ENCODE measurements around the gene DOCK8. TPM values are rescaled to one million over a fixed set of nuclear protein-coding genes. Genes with fewer than 3 reads are reported as not detected.

Gene DOCK8
- total RNA-seq, 1 donor from 2014 or later, result 8.3 TPM

DNA sequence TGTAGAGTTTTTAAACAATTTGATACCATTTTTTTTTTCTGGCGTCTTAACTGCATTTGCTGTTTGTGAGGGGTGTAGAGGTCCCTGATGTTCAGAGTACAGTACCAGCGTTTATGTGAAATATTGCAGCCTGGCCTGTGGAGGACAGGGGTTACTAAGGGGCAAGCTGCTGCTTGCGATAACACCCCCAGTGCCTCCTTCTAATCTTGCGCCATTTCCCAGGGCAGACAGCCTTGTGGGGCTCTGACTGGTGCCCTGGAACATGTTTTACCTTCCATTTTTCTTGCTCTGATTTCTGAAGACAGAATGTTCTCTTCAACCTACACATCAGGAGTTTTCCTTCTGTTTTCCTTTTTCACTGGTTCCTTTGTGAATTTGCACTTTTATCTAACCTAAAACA, 142.9 kb downstream of the DOCK8 start:
- TF ChIP-seq, protein P1, sequence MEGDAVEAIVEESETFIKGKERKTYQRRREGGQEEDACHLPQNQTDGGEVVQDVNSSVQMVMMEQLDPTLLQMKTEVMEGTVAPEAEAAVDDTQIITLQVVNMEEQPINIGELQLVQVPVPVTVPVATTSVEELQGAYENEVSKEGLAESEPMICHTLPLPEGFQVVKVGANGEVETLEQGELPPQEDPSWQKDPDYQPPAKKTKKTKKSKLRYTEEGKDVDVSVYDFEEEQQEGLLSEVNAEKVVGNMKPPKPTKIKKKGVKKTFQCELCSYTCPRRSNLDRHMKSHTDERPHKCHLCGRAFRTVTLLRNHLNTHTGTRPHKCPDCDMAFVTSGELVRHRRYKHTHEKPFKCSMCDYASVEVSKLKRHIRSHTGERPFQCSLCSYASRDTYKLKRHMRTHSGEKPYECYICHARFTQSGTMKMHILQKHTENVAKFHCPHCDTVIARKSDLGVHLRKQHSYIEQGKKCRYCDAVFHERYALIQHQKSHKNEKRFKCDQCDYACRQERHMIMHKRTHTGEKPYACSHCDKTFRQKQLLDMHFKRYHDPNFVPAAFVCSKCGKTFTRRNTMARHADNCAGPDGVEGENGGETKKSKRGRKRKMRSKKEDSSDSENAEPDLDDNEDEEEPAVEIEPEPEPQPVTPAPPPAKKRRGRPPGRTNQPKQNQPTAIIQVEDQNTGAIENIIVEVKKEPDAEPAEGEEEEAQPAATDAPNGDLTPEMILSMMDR (IDR thresholded peaks at IDR 0.05; ENCODE audit: unreplicated experiment), result no peak
- Mint-ChIP-seq H3K27ac (ENCODE audit: unreplicated experiment) (no peak overlapping the region), H3K9me3 (ENCODE audit: unreplicated experiment) (no peaks in the 10 kb centered on the region), H3K36me3 (ENCODE audit: low read depth, unreplicated experiment) (no peaks in the 10 kb centered on the region), H3K4me3 (ENCODE audit: unreplicated experiment) (no peak overlapping the region), H3K4me1 (ENCODE audit: unreplicated experiment) (no peaks in the 10 kb centered on the region), H3K27me3 (ENCODE audit: unreplicated experiment) (no peaks in the 10 kb centered on the region)
- no peak for DNase-seq (ENCODE audit: low spot score)

DNA sequence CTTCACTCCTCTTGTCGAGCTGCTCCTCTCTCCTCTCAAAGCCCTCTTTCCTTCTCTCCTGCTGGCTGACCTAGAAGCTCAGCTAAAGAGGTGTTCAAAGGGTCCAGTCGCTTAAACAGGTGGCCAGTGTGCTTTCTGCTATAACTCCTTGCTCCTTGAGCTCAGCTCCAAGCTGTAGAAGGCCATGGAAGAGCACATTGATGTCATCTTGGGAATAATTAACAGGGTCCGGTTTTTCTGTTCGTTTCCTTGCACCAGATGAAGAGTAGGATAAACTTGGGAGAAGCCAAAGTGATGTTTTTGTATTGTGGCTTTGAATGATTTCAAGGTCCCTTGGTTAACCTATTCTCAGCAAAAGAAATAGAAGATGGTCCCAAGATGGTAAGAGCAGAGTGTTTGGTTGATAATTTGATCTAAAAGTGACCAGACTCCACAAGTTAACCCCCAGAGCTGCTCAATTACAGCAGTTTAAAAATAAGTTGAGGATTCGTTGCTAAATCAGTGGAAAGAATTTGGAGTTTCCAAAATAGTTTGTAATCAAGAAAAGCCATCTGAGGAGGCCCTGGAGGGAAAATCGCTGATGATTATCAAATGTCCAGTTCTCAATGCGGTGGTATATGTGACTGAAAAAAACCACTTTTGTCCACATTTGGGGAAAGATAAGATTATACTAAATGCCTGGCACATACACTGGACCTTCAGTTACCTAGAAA, 148.1 kb downstream of the DOCK8 start:
- no peaks in the 10 kb centered on the region for H3K9me3 Mint-ChIP-seq (ENCODE audit: unreplicated experiment)
- DNase-seq (ENCODE audit: low spot score), result no peak
- no peak overlapping the region for H3K4me3 Mint-ChIP-seq (ENCODE audit: unreplicated experiment)
- H3K4me1 Mint-ChIP-seq (ENCODE audit: unreplicated experiment), result no peaks in the 10 kb centered on the region
- TF ChIP-seq, protein P1 (IDR thresholded peaks at IDR 0.05; ENCODE audit: unreplicated experiment), result no peak
- H3K27ac Mint-ChIP-seq (ENCODE audit: unreplicated experiment), result no peak overlapping the region
- no peaks in the 10 kb centered on the region for H3K36me3 Mint-ChIP-seq (ENCODE audit: low read depth, unreplicated experiment)
- H3K27me3 Mint-ChIP-seq (ENCODE audit: unreplicated experiment), result no peaks in the 10 kb centered on the region

DNA sequence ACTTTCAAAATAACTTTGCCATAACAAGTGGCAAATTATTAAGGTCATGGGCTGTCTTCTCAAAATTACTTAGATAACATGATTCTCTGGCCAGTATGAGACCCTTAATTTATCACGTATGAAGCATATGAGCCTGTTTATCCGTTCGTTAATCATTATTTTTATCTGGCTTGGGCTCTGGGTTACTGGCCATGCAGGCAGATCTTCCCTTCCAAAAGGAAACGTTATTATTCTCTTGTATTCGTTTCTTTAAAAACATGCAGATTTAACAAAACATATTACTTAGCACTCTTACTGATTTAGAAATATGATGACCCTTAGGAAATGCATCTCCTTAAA, 148.6 kb downstream of the DOCK8 start:
- H3K4me3 Mint-ChIP-seq (ENCODE audit: unreplicated experiment), result no peak overlapping the region
- H3K27me3 Mint-ChIP-seq (ENCODE audit: unreplicated experiment), result no peaks in the 10 kb centered on the region
- no peaks in the 10 kb centered on the region for H3K9me3 Mint-ChIP-seq (ENCODE audit: unreplicated experiment)
- no peaks in the 10 kb centered on the region for H3K36me3 Mint-ChIP-seq (ENCODE audit: low read depth, unreplicated experiment)
- no peaks in the 10 kb centered on the region for H3K4me1 Mint-ChIP-seq (ENCODE audit: unreplicated experiment)
- TF ChIP-seq, protein P1 (IDR thresholded peaks at IDR 0.05; ENCODE audit: unreplicated experiment), result no peak
- no peak overlapping the region for H3K27ac Mint-ChIP-seq (ENCODE audit: unreplicated experiment)
- no peak for DNase-seq (ENCODE audit: low spot score)

DNA sequence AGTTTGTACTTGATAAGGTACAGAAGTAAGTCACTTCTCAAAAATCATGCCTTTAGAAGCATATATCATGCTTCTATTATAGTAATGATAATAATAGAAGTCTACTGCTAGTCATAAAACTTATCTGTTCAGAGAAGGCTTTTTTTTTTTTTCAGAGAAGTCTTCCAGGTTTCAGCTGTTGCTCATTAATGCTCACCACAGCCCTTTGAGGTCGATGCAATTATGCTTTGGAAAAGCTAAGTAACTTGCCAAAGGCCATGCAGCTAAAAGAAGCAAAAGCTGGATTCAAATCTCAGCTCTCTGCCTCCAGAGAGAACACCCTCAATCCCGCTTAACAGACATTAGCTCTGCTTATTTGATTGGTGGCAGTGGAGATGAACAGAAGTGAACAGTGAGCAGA, 150.8 kb downstream of the DOCK8 start:
- Mint-ChIP-seq H3K27me3 (ENCODE audit: unreplicated experiment) (no peaks in the 10 kb centered on the region), H3K4me3 (ENCODE audit: unreplicated experiment) (no peak overlapping the region), H3K27ac (ENCODE audit: unreplicated experiment) (no peak overlapping the region), H3K4me1 (ENCODE audit: unreplicated experiment) (no peaks in the 10 kb centered on the region), H3K36me3 (ENCODE audit: low read depth, unreplicated experiment) (no peaks in the 10 kb centered on the region), H3K9me3 (ENCODE audit: unreplicated experiment) (no peaks in the 10 kb centered on the region)
- no peak for DNase-seq (ENCODE audit: low spot score)
- TF ChIP-seq, protein P1 (IDR thresholded peaks at IDR 0.05; ENCODE audit: unreplicated experiment), result no peak

DNA sequence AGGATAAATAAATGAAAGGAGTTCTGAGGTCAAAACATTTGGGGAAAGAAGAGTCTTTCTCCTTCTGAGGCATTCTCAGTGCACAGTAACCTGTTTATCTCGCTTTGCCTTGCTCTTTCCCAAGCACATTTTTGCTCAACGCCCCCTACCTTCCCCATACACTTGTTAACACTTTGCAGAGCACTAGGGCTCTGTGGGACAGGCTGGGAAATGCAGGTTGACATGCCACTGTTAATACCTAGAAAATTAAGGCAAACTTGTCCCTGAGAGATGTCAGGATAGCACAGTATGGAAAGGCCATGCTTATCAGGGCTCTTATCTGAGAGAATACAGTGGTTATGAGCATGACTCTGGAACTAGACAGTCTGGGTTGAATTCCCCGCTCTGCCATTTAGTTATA, 152.0 kb downstream of the DOCK8 start:
- Mint-ChIP-seq H3K27me3 (ENCODE audit: unreplicated experiment) (no peaks in the 10 kb centered on the region), H3K4me1 (ENCODE audit: unreplicated experiment) (no peaks in the 10 kb centered on the region), H3K9me3 (ENCODE audit: unreplicated experiment) (no peaks in the 10 kb centered on the region), H3K4me3 (ENCODE audit: unreplicated experiment) (no peak overlapping the region), H3K27ac (ENCODE audit: unreplicated experiment) (no peak overlapping the region), H3K36me3 (ENCODE audit: low read depth, unreplicated experiment) (no peaks in the 10 kb centered on the region)
- no peak for DNase-seq (ENCODE audit: low spot score)
- TF ChIP-seq, protein P1 (IDR thresholded peaks at IDR 0.05; ENCODE audit: unreplicated experiment), result no peak

Measured in endothelial cell (in vitro differentiated cells).